Stimulated activated CD4-positive, alpha-beta T cell treated with anti-CD3 and anti-CD28 coated beads, Interleukin-1b, Interleukin-23, amount 100 ng/mL, for 1 hour (primary cell): ENCODE measurements around the gene ZBTB40.

Source experiments
- DNase-seq, 2 donors: peaks; one replicate each; pipeline ENCODE4 v3.0.0-alpha.2; 2020; ENCODE audit warnings: low read depth in 2 of 2

ZBTB40 gene

GRCh38 chr1:22530715-22531114, 79.1 kb downstream of the ZBTB40 start:
- DNase-seq: no peak

- no peak for DNase-seq
These were observed 79.6 kb downstream of the ZBTB40 start for GRCh38 chr1:22531251-22531650.

- DNase-seq: no peak
These were observed 81.7 kb downstream of the ZBTB40 start for GRCh38 chr1:22533244-22533895.

- DNase-seq: no peak
These were observed 83.3 kb downstream of the ZBTB40 start for GRCh38 chr1:22534951-22535350.

- DNase-seq: no peak
These were observed 83.7 kb downstream of the ZBTB40 start for GRCh38 chr1:22535399-22535798.

GRCh38 chr1:22536506-22536905, 84.9 kb downstream of the ZBTB40 start:
- no peak for DNase-seq

GRCh38 chr1:22537441-22538139, 85.9 kb downstream of the ZBTB40 start:
- DNase-seq: no peak

GRCh38 chr1:22539510-22540118, 88.0 kb downstream of the ZBTB40 start:
- DNase-seq: no peak

- no peak for DNase-seq
These were observed 88.7 kb downstream of the ZBTB40 start for GRCh38 chr1:22540337-22540736.

- DNase-seq: no peak
These were observed 91.2 kb downstream of the ZBTB40 start for GRCh38 chr1:22542886-22543285.

GRCh38 chr1:22543679-22544078, 92.0 kb downstream of the ZBTB40 start:
- no peak for DNase-seq

GRCh38 chr1:22544606-22545005, 93.0 kb downstream of the ZBTB40 start:
- DNase-seq: no peak

- DNase-seq: no peak
These were observed 93.5 kb downstream of the ZBTB40 start for GRCh38 chr1:22545141-22545540.

GRCh38 chr1:22547186-22547817, 95.7 kb downstream of the ZBTB40 start:
- no peak for DNase-seq

- no peak for DNase-seq
These were observed 96.3 kb downstream of the ZBTB40 start for GRCh38 chr1:22547818-22548462.

- no peak for DNase-seq
These were observed 98.4 kb downstream of the ZBTB40 start for GRCh38 chr1:22550021-22550420.

- DNase-seq: no peak
These were observed 99.9 kb downstream of the ZBTB40 start for GRCh38 chr1:22551591-22551990.

GRCh38 chr1:22552021-22552420, 100.4 kb downstream of the ZBTB40 start:
- no peak for DNase-seq

- DNase-seq: no peak
These were observed 101.6 kb downstream of the ZBTB40 start for GRCh38 chr1:22553104-22553880.

GRCh38 chr1:22553991-22554522, 102.4 kb downstream of the ZBTB40 start:
- no peak for DNase-seq

GRCh38 chr1:22555371-22555656, 103.7 kb downstream of the ZBTB40 start:
- DNase-seq: no peak
